HEK293T (cell line): Measurements from ENCODE around the gene DNAJB2.

Experiments used
- ARNT ChIP-seq: fragments of 450-650 bp; IDR thresholded peaks from 2 replicates; pipeline ENCODE4 v1.6.1; 2017; ENCODE audit warnings: mild to moderate bottlenecking
- BHLHE40 ChIP-seq: fragments of 450-650 bp; IDR thresholded peaks from 2 replicates; pipeline ENCODE4 v1.6.1; 2016; ENCODE audit warnings: mild to moderate bottlenecking, moderate library complexity, borderline replicate concordance
- FOXM1 ChIP-seq: fragments of 450-650 bp; IDR thresholded peaks from 2 replicates; pipeline ENCODE4 v1.6.1; 2017; ENCODE audit warnings: mild to moderate bottlenecking, borderline replicate concordance
- LEF1 ChIP-seq: fragments of 450-650 bp; IDR thresholded peaks from 2 replicates; pipeline ENCODE4 v1.6.1; 2017; ENCODE audit warnings: mild to moderate bottlenecking, borderline replicate concordance
- PKNOX1 ChIP-seq: fragments of 450-650 bp; IDR thresholded peaks from 2 replicates; pipeline ENCODE4 v1.6.1; 2016
- SP1 ChIP-seq: fragments of 450-650 bp; IDR thresholded peaks from 2 replicates; pipeline ENCODE4 v1.6.1; 2017
- TARDBP ChIP-seq: fragments of 450-650 bp; IDR thresholded peaks from 2 replicates; pipeline ENCODE4 v1.6.1; 2016

DNA sequence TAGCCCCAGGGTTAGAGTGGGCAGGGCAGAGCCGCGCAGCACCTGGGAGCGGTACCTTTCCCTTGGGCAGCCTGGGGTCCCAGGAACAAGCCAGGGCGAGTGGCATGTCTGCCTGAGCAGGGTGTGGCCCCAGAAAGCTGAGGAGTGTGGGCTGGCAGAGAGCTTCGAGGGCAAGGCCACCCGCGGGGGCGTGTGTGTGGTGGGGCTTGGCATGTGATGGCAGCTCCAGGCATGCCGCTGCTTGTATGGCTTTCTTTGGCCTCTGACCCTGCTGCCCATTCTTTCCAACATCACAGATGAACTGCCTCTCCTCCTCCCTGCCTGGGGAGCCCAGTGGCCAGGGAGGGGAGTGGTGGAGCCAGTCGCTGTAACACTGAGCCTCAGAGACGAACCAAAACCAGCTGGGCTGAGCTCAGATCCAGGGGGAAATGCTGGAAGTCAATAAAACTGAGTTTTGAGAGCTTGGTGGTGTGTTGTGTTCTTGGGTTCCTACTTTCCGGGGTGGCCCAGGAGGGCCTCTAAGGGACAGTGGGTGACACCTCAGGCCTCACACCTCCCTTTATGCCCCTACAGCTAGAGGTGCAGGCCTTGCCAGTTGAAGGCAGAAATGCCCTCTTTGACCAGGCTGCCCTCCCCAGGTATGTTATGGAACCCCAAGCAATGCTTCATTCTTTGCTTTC is 7.4 kb downstream of the DNAJB2 start:
- no peak for TF ChIP-seq SP1
- no peak for TF ChIP-seq TARDBP
- no peak for TF ChIP-seq BHLHE40
- no peak for TF ChIP-seq PKNOX1
- no peak for TF ChIP-seq ARNT
- no peak for TF ChIP-seq LEF1
- TF ChIP-seq FOXM1: no peak
